GM13977 (cell line): ENCODE results near the gene CNTF.

ENCODE experiments used
- DNase-seq: peaks from one replicate; pipeline ENCODE4 v3.0.0; 2012; ENCODE audit warnings: low spot score
- in situ Hi-C: fragments of 300-500 bp; cut with MboI; formaldehyde crosslinking; loops from one replicate; pipeline ENCODE4 v1.12.0; 2022; ENCODE audit warnings: low sequenced_read_pairs, low pct_unique_long_range_greater_than_20kb, mixed read lengths, inconsistent platforms; ENCODE audit not compliant: unreplicated experiment
- TF ChIP-seq, protein P1 (sequence below): IDR thresholded peaks from 2 replicates; pipeline ENCODE4 v1.5.1; 2012; ENCODE audit warnings: mild to moderate bottlenecking, control low read depth; ENCODE audit not compliant: insufficient read depth; ENCODE audit errors: extremely low read depth, missing control alignments

Gene CNTF

DNA sequence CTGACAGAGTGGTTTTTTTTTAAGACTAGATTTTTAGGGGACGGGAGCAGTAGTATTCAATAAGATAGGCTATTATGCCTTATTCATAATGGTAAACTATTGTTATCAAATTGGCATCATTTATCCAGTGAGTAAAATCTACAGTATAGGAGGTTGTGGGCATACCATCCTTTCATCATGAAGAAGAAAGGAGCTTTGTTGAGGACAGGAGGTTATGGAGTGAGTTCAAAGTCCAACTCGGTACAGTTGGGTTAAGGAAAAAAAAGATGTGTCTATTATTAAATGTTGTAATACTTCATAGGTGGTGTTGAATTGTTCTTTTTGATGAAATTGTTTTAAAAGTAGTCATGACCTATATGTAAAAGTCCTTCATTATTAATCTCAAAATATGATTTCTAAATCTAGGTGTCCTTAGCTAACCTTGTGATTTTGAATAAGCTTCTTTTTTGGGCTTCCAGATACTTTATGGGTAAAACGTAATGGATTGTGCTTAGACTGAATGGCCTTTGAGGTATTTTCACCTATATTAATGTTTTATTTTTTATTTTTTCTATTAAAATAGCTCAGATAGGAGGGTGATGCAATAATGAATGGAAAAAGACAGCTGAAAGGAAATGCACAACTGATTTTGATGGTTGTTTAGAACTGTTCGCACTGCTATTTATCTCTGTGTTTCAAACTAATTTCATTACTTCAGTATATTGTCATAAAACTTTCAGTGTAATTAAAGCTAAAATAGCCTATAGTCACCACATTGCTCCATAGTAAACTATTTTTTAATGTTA is 15.3 kb upstream of the CNTF start:
- DNase-seq = no peak

DNA sequence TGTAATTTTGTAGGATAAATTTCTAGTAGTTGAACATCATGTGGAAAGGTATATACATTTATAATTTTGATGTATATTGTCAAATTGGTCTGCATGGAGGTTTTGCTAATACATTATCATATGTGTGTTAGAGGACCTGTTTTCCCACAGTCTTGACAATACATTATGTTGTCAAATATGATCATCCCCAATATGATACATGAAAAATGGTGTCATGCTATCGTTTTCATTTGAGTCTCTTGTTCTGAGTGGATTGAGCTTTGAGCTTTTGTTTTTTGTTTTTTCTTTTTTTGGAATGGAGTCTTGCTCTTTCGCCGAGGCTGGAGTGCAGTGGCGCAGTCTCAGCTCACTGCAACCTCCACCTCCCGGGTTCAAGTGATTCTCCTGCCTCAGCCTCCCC is 14.1 kb upstream of the CNTF start:
- TF ChIP-seq, protein P1, sequence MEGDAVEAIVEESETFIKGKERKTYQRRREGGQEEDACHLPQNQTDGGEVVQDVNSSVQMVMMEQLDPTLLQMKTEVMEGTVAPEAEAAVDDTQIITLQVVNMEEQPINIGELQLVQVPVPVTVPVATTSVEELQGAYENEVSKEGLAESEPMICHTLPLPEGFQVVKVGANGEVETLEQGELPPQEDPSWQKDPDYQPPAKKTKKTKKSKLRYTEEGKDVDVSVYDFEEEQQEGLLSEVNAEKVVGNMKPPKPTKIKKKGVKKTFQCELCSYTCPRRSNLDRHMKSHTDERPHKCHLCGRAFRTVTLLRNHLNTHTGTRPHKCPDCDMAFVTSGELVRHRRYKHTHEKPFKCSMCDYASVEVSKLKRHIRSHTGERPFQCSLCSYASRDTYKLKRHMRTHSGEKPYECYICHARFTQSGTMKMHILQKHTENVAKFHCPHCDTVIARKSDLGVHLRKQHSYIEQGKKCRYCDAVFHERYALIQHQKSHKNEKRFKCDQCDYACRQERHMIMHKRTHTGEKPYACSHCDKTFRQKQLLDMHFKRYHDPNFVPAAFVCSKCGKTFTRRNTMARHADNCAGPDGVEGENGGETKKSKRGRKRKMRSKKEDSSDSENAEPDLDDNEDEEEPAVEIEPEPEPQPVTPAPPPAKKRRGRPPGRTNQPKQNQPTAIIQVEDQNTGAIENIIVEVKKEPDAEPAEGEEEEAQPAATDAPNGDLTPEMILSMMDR = no peak
- in situ Hi-C loops = no loop called here
- DNase-seq = no peak

More for the DNA sequence above, 15.3 kb upstream of the CNTF start:
- TF ChIP-seq, protein P1 = no peak
- in situ Hi-C loops = no loop called here

DNA sequence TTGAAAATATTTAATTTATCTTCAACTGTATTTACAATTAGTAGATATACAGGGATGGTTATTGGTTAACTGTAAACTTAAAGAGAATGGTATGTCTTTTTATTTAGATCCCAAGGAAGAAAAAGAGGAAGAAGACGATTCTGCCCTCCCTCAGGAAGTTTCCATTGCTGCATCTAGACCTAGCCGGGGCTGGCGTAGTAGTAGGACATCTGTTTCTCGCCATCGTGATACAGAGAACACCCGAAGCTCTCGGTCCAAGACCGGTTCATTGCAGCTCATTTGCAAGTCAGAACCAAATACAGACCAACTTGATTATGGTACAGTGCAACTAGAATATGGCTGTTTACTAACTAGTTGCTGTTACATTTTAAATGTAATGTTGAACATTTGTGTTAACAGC is 12.7 kb upstream of the CNTF start:
- DNase-seq = no peak
- in situ Hi-C loops = no loop called here
- TF ChIP-seq, protein P1 = no peak

DNA sequence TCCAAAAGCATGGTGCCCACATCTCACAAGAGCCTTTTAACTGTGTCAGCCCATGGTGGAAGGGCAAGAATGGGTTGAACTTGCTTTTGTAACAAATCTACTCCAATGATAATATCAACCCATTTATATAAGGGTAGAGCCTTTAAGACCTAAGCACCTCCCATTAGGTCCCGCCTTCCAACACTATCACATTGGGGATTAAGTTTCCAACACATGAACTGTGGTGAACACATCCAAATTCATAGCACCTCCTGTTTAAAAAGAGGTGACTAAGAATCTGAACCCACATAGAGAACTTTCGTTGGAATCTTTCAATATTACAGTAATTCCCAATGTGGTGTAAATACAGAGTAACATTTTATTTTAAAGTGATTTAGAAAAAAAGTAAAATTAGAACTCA is 9.2 kb upstream of the CNTF start:
- TF ChIP-seq, protein P1 = no peak
- in situ Hi-C loops = no loop called here
- no peak for DNase-seq

DNA sequence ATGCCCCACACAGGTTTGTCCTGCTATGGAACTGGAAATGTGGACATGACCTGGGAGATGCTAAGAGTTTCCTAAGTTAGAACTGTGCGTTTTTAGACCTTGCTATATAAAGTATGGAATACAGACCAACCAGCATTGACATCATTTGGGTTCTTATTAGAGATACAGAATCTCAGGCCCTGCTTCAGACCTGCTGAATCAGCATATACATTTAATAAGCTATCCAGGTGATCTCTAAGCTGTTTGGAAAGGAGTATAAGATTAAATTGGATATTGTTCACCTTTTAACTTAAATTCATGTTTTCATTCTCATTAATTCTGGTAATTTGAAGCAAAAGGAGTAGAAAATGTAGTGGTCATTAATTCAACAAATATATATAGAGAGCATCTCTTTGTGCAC is 6.9 kb upstream of the CNTF start:
- in situ Hi-C loops = no loop called here
- TF ChIP-seq, protein P1 = no peak

GRCh38 chr11:58616594-58616993 is 5.9 kb upstream of the CNTF start:
- DNase-seq = no peak
- in situ Hi-C loops = no loop called here
- TF ChIP-seq, protein P1 = no peak

More for the DNA sequence above, 6.9 kb upstream of the CNTF start:
- no peak for DNase-seq
